Measurements from ENCODE around the gene COL1A1.

The COL1A1 gene

GRCh38 chr17:50139185-50139783 lies 62.1 kb downstream of the COL1A1 start:
- no peaks in the 10 kb centered on the region for H3K9me3 Mint-ChIP-seq
- no peak for DNase-seq
- TF ChIP-seq CTCF (IDR thresholded peaks at IDR 0.05): no peak
- H3K36me3 Mint-ChIP-seq (ENCODE audit: low read depth): peaks cover 72% of the 10 kb centered on the region
- peaks cover 15% of the 10 kb centered on the region for H3K27me3 Mint-ChIP-seq (ENCODE audit: low read depth, poor library complexity)
- H3K27ac Mint-ChIP-seq: no peak overlapping the region
- H3K4me3 Mint-ChIP-seq: no peak overlapping the region
- H3K4me1 Mint-ChIP-seq: peaks cover 6% of the 10 kb centered on the region

- Mint-ChIP-seq H3K4me3 (no peak overlapping the region), H3K9me3 (no peaks in the 10 kb centered on the region), H3K27me3 (ENCODE audit: low read depth, poor library complexity) (peaks cover 10% of the 10 kb centered on the region), H3K27ac (no peak overlapping the region), H3K36me3 (ENCODE audit: low read depth) (peaks cover 55% of the 10 kb centered on the region), H3K4me1 (peaks cover 22% of the 10 kb centered on the region)
- DNase-seq: no peak
- TF ChIP-seq CTCF (IDR thresholded peaks at IDR 0.05): no peak
Measured at GRCh38 chr17:50137042-50137441, 64.4 kb downstream of the COL1A1 start.

GRCh38 chr17:50136096-50136687 lies 65.2 kb downstream of the COL1A1 start:
- no peak overlapping the region for H3K4me3 Mint-ChIP-seq
- H3K4me1 Mint-ChIP-seq: peaks cover 28% of the 10 kb centered on the region
- H3K9me3 Mint-ChIP-seq: no peaks in the 10 kb centered on the region
- H3K27me3 Mint-ChIP-seq (ENCODE audit: low read depth, poor library complexity): peaks cover 14% of the 10 kb centered on the region
- peaks cover 47% of the 10 kb centered on the region for H3K36me3 Mint-ChIP-seq (ENCODE audit: low read depth)
- DNase-seq: no peak
- TF ChIP-seq CTCF (IDR thresholded peaks at IDR 0.05): no peak
- H3K27ac Mint-ChIP-seq: no peak overlapping the region

GRCh38 chr17:50135316-50136095 lies 65.9 kb downstream of the COL1A1 start:
- no peak overlapping the region for H3K4me3 Mint-ChIP-seq

GRCh38 chr17:50134206-50135110 lies 67.0 kb downstream of the COL1A1 start:
- no peak overlapping the region for H3K27ac Mint-ChIP-seq
- peaks cover 30% of the 10 kb centered on the region for H3K36me3 Mint-ChIP-seq (ENCODE audit: low read depth)
- H3K4me3 Mint-ChIP-seq: no peak overlapping the region
- TF ChIP-seq CTCF (IDR thresholded peaks at IDR 0.05): no peak
- no peak for DNase-seq
- H3K27me3 Mint-ChIP-seq (ENCODE audit: low read depth, poor library complexity): peaks cover 14% of the 10 kb centered on the region
- no peaks in the 10 kb centered on the region for H3K9me3 Mint-ChIP-seq
- peaks cover 35% of the 10 kb centered on the region for H3K4me1 Mint-ChIP-seq

More at GRCh38 chr17:50135316-50136095, 65.9 kb downstream of the COL1A1 start:
- no peak for DNase-seq
- no peak for TF ChIP-seq CTCF (IDR thresholded peaks at IDR 0.05)
- H3K36me3 Mint-ChIP-seq (ENCODE audit: low read depth): peaks cover 40% of the 10 kb centered on the region
- H3K27ac Mint-ChIP-seq: no peak overlapping the region
- H3K27me3 Mint-ChIP-seq (ENCODE audit: low read depth, poor library complexity): peaks cover 14% of the 10 kb centered on the region
- H3K4me1 Mint-ChIP-seq: peaks cover 34% of the 10 kb centered on the region
- H3K9me3 Mint-ChIP-seq: no peaks in the 10 kb centered on the region
